Liver (tissue), 9 donors: Measurements from ENCODE around the gene CALHM5. TPM values are rescaled to one million over a fixed set of nuclear protein-coding genes. Genes with fewer than 3 reads are reported as not detected.

Source experiments
- DNase-seq: peaks from one replicate; pipeline ENCODE4 v3.0.0-alpha.2; 2017; ENCODE audit warnings: low spot score
- H3K27ac ChIP-seq, 2 donors: one replicate each; pipeline ENCODE4 v1.7.0; 2013; ENCODE audit warnings: inconsistent platforms in 2 of 2, low read length in 2 of 2, control low read depth in 1 of 2, low read depth in 1 of 2, mild to moderate bottlenecking in 1 of 2
- H3K27me3 ChIP-seq, 4 donors: one replicate each; pipeline versions ENCODE4 v1.6.1 to v1.7.0; 2013; ENCODE audit warnings: low read length in 3 of 4, inconsistent platforms in 1 of 4, mild to moderate bottlenecking in 1 of 4, moderate library complexity in 1 of 4; ENCODE audit not compliant: control insufficient read depth in 4 of 4, insufficient read depth in 4 of 4
- H3K36me3 ChIP-seq, 4 donors: one replicate each; pipeline versions ENCODE4 v1.6.1 to v1.7.0; 2013; ENCODE audit warnings: low read length in 3 of 4, mild to moderate bottlenecking in 3 of 4, low read depth in 1 of 4, moderate library complexity in 1 of 4; ENCODE audit not compliant: control insufficient read depth in 4 of 4, insufficient read depth in 3 of 4
- H3K4me1 ChIP-seq, 4 donors: one replicate each; pipeline versions ENCODE4 v1.6.1 to v1.7.0; 2013; ENCODE audit warnings: low read length in 3 of 4, mild to moderate bottlenecking in 3 of 4, moderate library complexity in 1 of 4; ENCODE audit not compliant: control insufficient read depth in 4 of 4, insufficient read depth in 4 of 4
- H3K4me3 ChIP-seq, 3 donors: one replicate each; pipeline versions ENCODE4 v1.6.1 to v1.7.0; 2013; ENCODE audit warnings: low read length in 3 of 3, control low read depth in 1 of 3, low read depth in 1 of 3, mild to moderate bottlenecking in 1 of 3
- H3K9ac ChIP-seq, 2 donors: one replicate each; pipeline ENCODE4 v1.7.0; 2013; ENCODE audit warnings: low read length in 2 of 2, mild to moderate bottlenecking in 2 of 2, moderate library complexity in 2 of 2, control low read depth in 1 of 2, low read depth in 1 of 2
- H3K9me3 ChIP-seq, 4 donors: one replicate each; pipeline versions ENCODE4 v1.6.1 to v1.7.0; 2013; ENCODE audit warnings: low read length in 3 of 4; ENCODE audit not compliant: control insufficient read depth in 4 of 4
- ATF3 ChIP-seq: IDR thresholded peaks from 2 replicates; pipeline ENCODE4 v1.6.1; 2016; ENCODE audit warnings: antibody characterized with exemption
- CTCF ChIP-seq: fragments of 150-350 bp; IDR thresholded peaks from 2 replicates; pipeline ENCODE4 v1.5.1; 2017; ENCODE audit warnings: improper control_type of control experiment, low read depth, low read length; ENCODE audit not compliant: missing input control
- EGR1 ChIP-seq, 2 donors: IDR thresholded peaks; 2 replicates each; pipeline ENCODE4 v1.6.1; 2016 to 2018; ENCODE audit warnings: antibody characterized with exemption in 2 of 2, low read depth in 2 of 2
- FOXA1 ChIP-seq: IDR thresholded peaks from 2 replicates; pipeline ENCODE4 v1.6.1; 2016; ENCODE audit warnings: antibody characterized with exemption
- FOXA2 ChIP-seq: IDR thresholded peaks from 2 replicates; pipeline ENCODE4 v1.6.1; 2016; ENCODE audit warnings: antibody characterized with exemption
- GABPA ChIP-seq, 2 donors: IDR thresholded peaks in 1 of 2; conservative IDR thresholded peaks in 1 of 2; 2 replicates each; pipeline ENCODE4 v1.6.1; 2016; ENCODE audit warnings: antibody characterized with exemption in 2 of 2, mild to moderate bottlenecking in 1 of 2, moderate library complexity in 1 of 2
- HNF4A ChIP-seq, 2 donors: conservative IDR thresholded peaks; 2 replicates each; pipeline ENCODE4 v1.6.1; 2016; ENCODE audit warnings: antibody characterized with exemption in 2 of 2, mild to moderate bottlenecking in 2 of 2
- HNF4G ChIP-seq: IDR thresholded peaks from 2 replicates; pipeline ENCODE4 v1.6.1; 2016; ENCODE audit warnings: antibody characterized with exemption
- JUND ChIP-seq, 2 donors: IDR thresholded peaks; 2 replicates each; pipeline ENCODE4 v1.6.1; 2016; ENCODE audit warnings: antibody characterized with exemption in 2 of 2
- MAX ChIP-seq: IDR thresholded peaks from 2 replicates; pipeline ENCODE4 v1.6.1; 2016; ENCODE audit warnings: antibody characterized with exemption
- NR2F2 ChIP-seq: IDR thresholded peaks from 2 replicates; pipeline ENCODE4 v1.6.1; 2016; ENCODE audit warnings: antibody characterized with exemption
- RAD21 ChIP-seq, 2 donors: IDR thresholded peaks; 2 replicates each; pipeline ENCODE4 v1.6.1; 2016; ENCODE audit warnings: antibody characterized with exemption in 2 of 2, mild to moderate bottlenecking in 2 of 2
- REST ChIP-seq: IDR thresholded peaks from 2 replicates; pipeline ENCODE4 v1.6.1; 2016; ENCODE audit warnings: antibody characterized with exemption, mild to moderate bottlenecking
- RXRA ChIP-seq, 2 donors: IDR thresholded peaks; 2 replicates each; pipeline ENCODE4 v1.6.1; 2017 to 2018; ENCODE audit warnings: antibody characterized with exemption in 2 of 2, mild to moderate bottlenecking in 1 of 2
- SP1 ChIP-seq: IDR thresholded peaks from 2 replicates; pipeline ENCODE4 v1.6.1; 2018; ENCODE audit warnings: antibody characterized with exemption, mild to moderate bottlenecking
- TAF1 ChIP-seq: conservative IDR thresholded peaks from 2 replicates; pipeline ENCODE4 v1.6.1; 2016; ENCODE audit warnings: antibody characterized with exemption, mild to moderate bottlenecking
- YY1 ChIP-seq: IDR thresholded peaks from 2 replicates; pipeline ENCODE4 v1.6.1; 2016; ENCODE audit warnings: antibody characterized with exemption, mild to moderate bottlenecking
- ZBTB33 ChIP-seq: IDR thresholded peaks from 2 replicates; pipeline ENCODE4 v1.6.1; 2016; ENCODE audit warnings: antibody characterized with exemption
- WGBS: extraction: QIAGEN DNeasy Blood & Tissue Kit; methylation state at CpG from one replicate; pipeline ENCODE4 v1.1.7; 2013; 5-methylcytosine and 5-hydroxymethylcytosine counted together
- polyA plus RNA-seq, 2 donors: library from polyadenylated mRNA; stranded (reverse) in 1 of 2; unstranded in 1 of 2; fragments of 200-250 nt in 1 of 2; fragments of >200 nt in 1 of 2; fragmentation: Nextera tagmentation in 1 of 2; extraction: Ambion mirVana in 1 of 2; gene quantifications; one replicate each; pipeline versions ENCODE4 v1.2.1 to v1.2.3, GENCODE V29; 2013 to 2015
- total RNA-seq, 2 donors: library from RNA; depleted of rRNA; stranded (reverse); fragments of >200 nt; gene quantifications; one replicate each; pipeline ENCODE4 v1.2.3, GENCODE V29; 2014
- donor health status: healthy.
- donor health status: healthy.
- donor health status: healthy.
- donor health status: healthy.
- donor health status: healthy.

The CALHM5 gene
- total and polyA plus RNA-seq, 4 donors: 0.07 to 0.59 (median 0.45) TPM

- H3K4me3 ChIP-seq: no peak overlapping the region
- no peaks in the 10 kb centered on the region for H3K9me3 ChIP-seq
- peak; percentile 64 for DNase-seq
- peaks cover 0 to 8% (median 0%) of the 10 kb centered on the region in 4 donors for H3K4me1 ChIP-seq
- H3K27me3 ChIP-seq: no peaks in the 10 kb centered on the region
- H3K9ac ChIP-seq: no peak overlapping the region
- H3K27ac ChIP-seq: no peak overlapping the region
- no peaks in the 10 kb centered on the region for H3K36me3 ChIP-seq
- no peak for TF ChIP-seq YY1
- peak; percentile 84 to 91 for TF ChIP-seq RAD21 (IDR thresholded peaks at IDR 0.05)
- TF ChIP-seq CTCF: peak; percentile 86
- TF ChIP-seq ATF3: peak; percentile 26
- 75% methylated on average over 12 of the region's 12 CpGs for WGBS
These were observed 20.5 kb downstream of the CALHM5 start for GRCh38 chr6:116531675-116532570.

- Histone ChIP-seq H3K4me1 (peaks cover 0 to 10% (median 0%) of the 10 kb centered on the region in 4 donors), H3K36me3 (no peaks in the 10 kb centered on the region), H3K27me3 (no peaks in the 10 kb centered on the region), H3K9ac (no peak overlapping the region), H3K9me3 (no peaks in the 10 kb centered on the region), H3K27ac (no peak overlapping the region), H3K4me3 (no peak overlapping the region)
- TF ChIP-seq HNF4A (conservative IDR thresholded peaks at IDR 0.05) (no peak), FOXA2 (no peak), YY1 (no peak), HNF4G (no peak), RXRA (IDR thresholded peaks at IDR 0.05) (no peak), ZBTB33 (no peak), SP1 (no peak), ATF3 (no peak), EGR1 (IDR thresholded peaks at IDR 0.05; ENCODE audit: low read depth in 2 of 2) (no peak), CTCF (no peak), GABPA (IDR thresholded peaks at IDR 0.05 in 1 of 2, conservative IDR thresholded peaks at IDR 0.05 in 1 of 2) (no peak), JUND (IDR thresholded peaks at IDR 0.05) (no peak), FOXA1 (no peak), NR2F2 (no peak), RAD21 (IDR thresholded peaks at IDR 0.05) (no peak), TAF1 (no peak), MAX (no peak), REST (no peak)
- 71% methylated on average over 9 of the region's 9 CpGs for WGBS
- DNase-seq: no peak
These were observed 22.0 kb downstream of the CALHM5 start for GRCh38 chr6:116533233-116533957.
